GM19455 (cell line): ENCODE data around the gene ZACN.

Experiments used
- ATAC-seq: cut with Tn5 transposase; IDR thresholded peaks from one replicate; pipeline ENCODE4 v1.9.1; 2021; ENCODE audit not compliant: unreplicated experiment

Gene ZACN

DNA sequence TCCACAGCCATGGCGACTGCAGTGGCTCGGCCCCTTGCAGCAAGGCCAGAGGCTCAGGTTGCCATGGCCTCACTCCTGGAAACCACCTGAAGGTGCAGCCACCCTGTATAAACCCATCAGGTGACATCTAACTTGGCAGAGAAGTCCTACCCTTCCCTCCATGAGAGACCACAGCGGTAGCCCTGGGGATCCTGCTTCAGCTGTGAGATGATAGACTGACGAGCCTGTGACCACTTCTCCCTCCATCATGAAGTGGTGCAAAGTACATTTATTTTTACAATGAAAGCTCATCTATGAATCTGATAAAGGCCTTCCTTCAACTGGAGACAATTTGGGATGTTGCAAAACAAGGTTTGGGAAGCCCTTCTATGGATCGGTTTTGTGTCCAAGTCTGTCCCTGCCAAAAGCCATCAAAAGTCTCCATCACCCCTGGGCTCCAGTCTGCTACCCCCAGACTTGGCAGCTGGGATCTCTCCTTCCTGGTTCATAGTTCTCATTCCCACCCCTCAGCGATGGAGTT lies 1.8 kb downstream of the ZACN start:
- ATAC-seq, result no peak

DNA sequence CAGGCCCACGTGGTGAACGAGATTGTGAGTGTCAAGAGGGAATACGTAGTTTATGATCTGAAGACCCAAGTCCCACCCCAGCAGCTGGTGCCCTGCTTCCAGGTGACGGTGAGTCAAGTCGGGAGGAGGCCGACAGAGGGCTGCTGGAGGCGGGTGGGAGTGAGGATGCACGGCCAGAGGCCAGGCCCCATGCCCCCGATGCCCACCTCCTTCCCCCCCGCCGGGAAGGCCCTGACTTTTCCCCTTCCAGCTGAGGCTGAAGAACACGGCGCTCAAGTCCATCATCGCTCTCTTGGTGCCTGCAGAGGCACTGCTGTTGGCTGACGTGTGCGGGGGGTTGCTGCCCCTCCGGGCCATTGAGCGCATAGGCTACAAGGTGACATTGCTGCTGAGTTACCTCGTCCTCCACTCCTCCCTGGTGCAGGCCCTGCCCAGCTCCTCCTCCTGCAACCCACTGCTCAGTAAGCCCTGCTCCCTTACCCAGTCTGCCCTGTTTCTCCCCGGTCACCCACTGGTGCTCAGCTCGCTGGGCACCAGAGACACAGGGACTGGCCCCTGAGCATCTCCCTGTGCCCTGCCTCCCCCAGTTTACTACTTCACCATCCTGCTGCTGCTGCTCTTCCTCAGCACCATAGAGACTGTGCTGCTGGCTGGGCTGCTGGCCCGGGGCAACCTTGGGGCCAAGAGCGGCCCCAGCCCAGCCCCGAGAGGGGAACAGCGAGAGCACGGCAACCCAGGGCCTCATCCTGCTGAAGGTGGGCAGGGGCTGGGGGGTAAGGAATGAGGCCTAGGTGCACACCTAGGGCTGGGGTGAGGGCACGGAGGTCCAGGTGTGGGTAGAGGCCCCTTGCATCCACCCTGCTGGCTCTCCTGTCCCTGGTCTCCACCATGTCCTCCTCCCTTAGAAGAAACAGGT lies 2.6 kb downstream of the ZACN start:
- no peak for ATAC-seq

DNA sequence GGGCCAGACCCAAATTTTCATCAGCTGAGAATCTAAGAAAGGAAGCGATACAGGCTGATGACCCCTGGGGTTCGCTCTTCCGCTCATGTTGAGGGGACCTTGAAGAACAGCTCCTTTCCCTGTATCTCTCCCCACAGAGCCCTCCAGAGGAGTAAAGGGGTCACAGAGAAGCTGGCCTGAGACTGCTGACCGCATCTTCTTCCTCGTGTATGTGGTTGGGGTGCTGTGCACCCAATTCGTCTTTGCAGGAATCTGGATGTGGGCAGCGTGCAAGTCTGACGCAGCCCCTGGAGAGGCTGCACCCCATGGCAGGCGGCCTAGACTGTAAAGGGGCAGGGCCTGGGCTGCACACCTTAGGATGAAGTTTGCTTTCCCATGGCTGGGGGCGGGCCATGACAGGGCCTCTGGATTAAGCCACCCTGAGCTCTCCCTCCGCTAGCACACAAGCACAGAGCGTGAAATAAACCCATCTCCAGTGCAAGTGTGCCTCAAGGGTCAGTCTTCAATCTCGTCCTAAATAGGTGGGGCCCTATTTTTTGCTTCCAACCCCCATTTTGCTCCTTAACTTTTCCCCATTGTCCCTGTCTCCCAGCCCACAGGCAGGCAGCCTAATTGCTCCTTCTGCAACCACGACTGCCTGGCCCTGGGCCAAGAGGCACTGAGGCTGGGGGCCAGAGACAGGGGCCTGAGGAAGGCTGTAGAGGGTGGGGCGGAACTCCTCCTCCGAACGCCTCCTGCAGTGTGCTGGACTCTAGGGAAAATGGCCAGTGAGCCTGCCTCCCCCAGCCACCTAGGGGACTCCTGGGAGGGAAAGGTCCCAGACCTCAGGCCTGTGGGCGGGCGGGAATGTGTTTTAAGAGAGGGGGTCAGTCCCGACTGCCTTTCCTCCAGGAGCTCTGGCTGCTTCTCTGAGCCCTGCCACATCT lies 3.6 kb downstream of the ZACN start:
- ATAC-seq, result no peak

DNA sequence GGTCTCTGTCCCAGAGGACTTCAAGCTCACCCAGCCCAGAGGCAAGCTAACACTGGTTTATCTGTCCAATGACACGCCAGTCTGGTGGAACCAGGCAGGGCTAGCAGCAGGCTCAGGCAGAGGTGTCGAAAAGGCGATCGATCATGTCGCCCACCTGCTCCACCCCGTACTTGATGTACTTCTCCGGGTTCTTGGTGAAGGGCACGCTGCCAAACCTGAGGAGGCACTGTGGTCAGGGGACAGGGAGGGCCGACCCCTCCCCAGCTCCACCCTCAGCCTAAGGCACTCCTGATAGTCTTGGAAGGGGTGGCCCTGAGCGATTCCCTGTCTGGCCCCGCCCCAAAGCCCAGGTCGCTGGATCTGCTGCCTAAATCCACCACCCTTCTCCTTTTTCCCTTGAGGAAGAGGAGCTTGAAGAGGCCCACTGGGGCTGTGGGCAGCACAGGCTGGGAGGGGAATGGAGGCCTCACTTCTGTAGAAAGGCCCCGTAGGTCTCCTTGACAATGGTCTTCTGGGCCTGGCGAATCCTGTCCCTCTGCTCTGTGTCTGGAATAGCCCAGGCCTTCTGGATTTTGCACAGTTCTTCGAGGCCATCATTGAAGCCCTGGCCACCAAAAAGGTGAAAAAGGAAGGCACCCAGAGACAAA lies 4.7 kb downstream of the ZACN start:
- ATAC-seq, result no peak

DNA sequence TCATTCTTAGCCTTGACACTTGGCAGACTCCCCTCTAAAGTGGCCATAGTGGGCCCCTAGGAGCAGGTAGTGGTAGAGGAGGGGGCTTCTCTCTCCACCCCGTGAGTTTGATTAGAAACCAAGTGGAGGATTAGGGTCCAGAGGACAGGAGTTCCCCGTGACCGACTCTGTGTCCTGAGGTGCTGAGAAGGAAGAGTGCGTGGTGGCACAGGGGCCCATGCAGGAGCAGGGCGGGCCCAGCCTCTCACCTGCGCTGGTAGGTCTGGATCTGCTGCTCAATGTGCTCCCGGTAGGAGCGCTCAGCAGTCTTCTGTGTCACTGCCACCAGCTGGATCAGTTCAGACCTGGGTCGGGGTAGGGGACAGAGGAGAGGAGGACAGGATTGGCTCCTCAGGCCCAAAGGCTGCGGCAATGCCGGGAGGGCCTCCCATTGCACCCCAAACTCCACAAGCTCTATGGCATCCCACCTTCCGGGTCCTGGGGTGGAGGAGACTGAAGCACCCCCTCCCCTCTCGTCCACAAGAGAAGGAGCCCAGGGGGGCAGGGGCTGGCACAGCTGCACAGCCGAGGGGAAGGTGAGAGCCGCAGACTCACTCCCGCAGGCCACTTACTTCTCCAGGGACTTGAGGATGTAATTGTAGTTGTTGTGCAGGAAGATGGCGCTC lies 6.2 kb downstream of the ZACN start:
- no peak for ATAC-seq

DNA sequence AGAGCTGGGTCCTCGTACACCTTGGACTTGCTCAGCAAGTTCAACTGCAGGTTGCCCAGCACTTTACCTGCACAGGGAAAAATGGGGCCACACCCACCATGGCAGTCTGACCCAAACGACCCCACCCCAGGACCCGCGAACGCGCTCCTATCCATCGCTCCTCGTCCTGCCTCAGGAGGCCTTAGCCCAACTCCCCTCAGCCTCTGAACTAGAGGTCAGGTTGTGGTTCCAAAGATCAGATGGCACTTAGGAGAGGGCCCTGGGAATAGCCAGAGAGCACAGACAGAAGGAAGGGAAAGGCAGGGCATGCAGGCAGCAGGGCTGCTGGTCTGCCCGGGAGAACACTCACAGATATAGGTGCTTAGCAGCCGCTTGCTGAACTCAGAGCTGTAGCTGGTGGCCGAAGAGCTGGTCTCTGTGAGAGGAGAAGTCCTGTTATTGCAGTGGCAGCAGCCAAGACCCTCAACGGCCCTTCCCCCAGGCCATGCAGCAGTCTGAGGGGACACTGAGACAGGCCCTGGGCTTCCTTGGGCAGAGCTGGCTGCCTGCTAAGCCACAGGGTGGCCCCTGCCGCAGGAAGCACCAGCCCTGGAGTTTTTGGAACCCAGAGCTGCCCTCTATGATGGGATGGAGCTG lies 6.9 kb downstream of the ZACN start:
- no peak for ATAC-seq

DNA sequence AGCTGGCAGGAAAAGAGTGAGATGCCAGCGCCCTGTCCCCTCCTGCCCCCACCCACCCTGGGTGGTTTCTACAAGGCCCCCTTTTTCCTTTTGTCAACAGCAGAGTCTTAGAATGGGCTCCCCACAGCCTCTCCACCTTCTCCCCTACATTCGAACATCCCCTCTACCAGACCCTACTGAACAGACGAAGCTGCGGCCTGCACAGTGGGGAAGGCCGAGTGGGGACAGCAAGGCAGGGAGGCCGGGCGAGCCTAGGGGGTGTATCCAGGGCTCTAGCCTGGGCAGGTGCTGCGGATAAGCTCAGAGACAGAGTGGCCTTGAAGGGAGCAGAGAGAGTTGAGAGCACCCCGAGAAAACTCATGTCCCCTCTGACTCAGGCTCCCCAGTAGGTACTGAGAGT lies 7.4 kb downstream of the ZACN start:
- ATAC-seq, result no peak

DNA sequence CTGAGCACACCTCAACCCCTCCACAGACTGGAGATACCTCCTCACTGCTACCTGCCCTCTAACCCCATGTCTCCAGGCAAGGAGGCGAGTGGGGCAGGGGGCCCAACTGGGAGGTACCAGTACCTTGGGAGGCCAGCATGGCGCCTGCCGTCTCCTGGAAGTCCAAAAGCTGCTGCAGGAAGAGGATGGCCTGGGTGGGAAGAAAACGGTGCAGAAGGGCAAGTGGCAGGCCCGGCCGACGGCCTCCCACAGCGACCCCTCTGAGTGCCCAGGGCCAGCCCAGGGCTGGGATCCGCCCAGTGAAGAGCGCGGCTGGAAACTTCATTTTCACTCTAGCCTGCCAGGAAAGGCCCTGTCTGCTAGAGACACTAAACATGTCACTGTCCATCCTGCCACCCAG lies 8.5 kb downstream of the ZACN start:
- no peak for ATAC-seq

DNA sequence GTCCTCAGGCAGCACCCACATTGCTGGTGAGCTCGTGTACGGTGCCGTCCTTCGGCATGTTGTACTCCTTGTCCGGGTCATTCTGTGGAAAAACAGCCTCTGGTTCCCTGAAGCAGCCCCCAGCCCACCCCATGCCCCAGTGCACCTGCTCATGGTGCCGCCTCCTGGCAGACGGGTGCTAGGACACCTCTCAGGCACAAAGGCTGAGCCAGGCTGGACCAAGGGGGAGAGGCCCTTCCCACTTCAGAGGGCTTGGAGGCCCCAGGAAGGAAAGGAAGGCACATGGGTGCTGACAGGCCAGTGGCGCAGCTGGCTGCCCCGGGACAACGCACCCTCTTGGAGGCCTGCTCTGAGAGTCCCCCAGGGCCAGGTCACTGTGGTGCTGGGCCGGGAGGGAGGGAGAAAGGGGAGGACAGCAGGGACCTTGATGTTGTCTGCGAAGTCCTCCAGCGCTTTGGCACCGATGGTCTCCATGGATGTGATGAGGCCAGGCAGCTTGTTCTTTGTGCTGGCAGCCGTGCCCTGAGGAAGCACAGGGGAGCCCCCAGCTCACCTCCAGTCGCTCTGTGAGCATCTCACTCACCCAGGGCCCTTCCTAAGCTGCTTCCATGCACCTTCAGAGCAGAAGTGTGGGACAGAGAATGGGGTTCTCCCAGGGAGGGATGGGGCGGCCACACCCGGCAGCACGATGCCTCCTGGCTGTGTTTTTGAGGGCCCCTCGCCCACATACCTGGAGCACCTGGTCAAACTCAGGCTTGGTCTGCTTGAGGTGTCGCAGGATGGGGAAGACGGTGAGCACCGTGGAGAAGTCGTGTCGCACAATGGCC lies 9.3 kb downstream of the ZACN start:
- ATAC-seq, result no peak

DNA sequence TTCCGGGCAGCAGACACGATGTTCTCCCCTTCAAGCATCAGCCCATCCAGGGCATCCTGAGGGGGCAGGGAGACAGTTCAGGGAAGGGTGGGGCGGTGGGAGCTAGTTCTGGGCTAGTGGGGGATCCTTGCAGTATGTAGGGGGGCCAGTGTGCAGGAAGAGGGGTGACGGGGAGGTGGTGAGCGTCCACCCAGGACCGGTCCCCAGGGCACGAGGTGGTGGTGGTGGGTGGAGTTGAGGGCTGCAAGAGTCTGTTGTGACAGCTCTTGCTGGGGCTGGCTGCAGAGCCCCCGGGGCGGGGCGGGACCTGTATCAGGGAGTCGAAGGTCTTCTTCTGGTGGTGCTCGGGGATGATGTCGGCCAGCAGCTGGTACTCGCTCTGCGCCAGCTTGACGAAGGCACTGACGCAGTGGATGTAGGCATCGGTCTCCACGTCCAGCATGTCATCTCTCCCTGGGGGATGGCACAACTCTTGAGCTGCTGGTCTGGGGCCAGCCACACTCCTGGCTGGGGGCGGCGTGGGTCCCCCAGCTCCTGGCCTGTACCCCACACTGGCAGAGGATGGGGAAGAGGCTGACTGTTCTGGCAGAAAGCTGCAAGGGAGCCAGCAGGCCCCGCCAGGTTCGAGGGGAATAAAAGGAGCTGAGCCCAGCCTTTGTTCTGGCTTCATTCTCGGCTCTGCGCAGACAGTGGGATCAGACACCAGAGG lies 10.0 kb downstream of the ZACN start:
- no peak for ATAC-seq

DNA sequence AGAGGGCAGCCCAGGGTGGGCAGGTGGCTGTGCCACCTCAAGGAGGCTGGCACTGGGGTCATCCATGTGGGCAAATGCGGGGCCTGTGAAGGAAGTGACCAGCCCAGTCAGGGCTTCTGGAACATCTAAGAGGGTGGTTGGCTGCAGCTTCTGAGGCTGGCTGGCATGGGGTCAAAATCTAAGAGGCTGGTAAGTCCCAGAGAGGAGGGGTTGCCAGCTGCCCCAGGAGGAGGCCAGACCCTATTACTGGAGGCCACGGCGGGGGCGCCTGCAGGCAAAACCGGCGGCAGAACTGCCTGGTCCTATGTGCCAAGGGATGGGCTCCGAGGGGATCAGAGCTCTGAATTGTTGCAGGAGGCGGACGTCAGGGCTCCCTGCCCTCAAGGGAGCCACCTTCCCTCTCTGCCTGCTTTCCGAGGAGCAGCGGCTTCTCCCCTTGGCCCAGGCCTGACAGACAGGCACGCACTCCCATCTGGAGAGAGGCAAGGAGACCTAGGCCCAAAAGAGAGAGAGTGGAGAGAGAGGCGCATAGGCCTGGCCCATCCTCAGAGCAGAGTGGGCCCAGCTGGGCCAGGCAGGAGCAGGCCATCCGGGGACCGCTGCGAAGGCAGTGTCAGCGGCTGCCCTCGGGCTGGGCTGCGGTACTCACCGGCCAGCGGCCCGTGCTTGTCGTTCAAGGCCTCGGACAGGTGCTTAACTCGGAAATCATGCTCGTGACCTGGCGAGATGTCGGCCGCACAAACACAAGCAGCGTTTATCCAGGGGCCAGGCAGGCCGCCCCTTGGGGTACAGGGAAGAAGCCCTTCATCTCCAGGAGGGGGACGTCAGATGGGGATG lies 10.9 kb downstream of the ZACN start:
- ATAC-seq, result no peak

DNA sequence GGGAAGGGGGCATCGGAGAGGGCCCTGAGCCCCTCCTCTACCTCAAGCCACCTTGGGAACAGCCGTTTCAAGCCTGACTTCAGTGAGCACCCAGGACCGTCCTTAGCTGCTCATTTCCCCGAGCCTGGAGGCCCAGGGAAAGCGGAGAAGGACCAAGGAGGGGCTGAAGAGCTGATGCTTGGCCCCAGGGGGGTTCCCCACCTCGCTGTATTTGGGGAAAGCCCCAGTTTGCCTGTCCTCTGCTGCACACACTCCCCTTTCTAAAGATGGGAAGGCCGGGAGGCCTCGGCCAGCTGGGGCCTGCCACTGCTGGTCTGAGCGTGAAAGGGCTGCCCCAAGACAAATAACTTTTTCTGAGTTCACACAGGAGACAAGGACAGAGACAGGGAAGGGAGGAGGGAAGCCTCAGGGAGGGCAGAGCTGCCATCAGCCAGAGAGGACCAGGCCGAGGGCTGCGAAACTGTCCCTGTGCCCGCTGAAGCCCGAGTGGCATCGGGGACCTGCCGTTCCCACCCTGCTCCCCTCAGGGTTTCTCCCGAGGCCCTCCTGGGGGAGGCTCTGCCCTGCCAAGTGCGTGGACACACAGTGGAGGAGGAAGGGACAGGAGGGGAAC lies 11.6 kb downstream of the ZACN start:
- ATAC-seq, result no peak

DNA sequence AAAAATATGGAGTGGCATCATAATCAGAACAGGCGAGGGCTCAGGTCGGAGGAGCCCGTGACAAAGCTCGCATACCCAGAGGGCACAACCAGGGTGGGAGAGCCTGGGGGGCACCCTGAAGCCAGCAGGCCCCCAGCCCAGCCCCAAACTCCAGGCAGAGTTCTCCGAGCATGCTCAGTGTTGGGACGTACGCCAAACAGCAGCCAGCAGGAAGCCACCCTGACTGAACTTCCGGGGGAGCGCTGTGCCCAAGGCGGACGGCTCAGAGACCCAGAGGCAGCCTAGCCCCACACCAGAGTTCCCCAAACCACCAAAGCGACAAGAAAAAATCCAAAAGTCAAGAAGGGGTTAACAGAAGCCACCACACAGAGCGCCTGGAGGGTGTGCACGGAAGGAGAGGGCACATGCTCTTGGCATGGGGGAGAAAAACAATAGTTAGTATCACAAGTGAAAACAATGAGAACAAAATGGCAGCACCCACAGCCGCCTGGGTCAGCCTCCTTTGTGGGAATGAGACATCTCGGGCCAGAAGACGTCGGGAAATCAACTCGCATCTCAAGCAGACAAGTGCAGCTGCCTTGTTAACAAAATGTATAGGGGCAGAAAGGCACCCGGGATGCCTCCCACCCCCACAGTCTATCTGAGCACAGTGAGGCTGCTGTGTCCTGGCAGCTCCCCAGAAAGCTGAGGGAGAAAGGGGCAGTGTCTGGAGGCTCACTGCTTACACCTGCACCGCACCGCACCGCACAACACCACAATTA lies 12.7 kb downstream of the ZACN start:
- no peak for ATAC-seq

DNA sequence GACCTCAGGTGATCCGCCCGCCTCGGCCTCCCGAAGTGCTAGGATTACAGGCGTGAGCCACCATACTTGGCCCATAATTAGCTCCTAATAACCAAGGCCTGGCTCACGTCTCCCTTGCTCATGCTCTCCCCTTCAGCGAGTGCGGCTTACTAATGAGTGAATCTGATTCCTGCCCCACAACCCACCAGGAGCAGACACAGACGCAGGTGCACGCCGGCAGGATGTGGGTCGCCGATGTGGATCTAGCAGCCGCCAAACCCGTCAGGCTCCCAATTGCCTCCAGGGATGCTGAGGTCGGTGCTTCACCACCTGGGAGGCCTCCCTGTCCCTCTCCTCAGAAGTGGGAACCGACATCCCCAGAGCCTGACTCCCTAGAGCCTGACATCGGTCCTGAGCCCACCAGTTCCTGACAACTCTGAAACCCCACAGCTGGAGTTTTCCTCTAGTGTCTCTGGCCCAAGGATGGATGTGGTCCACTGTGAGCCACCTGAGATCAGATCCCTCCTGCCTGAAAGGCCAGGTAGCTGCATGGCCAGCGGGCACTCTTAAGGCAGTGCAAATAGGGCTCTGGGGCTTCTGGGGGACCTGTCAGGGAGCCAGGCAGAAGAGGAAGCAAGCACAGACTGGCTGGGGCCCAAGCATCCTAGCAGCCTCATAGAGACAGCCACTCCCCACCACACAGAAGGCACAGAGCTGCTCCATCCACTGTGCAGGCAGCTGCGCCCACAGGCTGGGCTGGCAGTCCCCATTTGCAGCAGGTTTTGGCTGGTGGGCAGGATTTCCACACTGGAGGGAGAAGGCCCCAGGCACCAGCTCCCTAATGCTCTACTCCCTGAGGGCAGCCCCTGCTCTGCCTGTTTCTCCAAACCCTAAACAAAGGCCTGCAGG lies 13.8 kb downstream of the ZACN start:
- no peak for ATAC-seq

DNA sequence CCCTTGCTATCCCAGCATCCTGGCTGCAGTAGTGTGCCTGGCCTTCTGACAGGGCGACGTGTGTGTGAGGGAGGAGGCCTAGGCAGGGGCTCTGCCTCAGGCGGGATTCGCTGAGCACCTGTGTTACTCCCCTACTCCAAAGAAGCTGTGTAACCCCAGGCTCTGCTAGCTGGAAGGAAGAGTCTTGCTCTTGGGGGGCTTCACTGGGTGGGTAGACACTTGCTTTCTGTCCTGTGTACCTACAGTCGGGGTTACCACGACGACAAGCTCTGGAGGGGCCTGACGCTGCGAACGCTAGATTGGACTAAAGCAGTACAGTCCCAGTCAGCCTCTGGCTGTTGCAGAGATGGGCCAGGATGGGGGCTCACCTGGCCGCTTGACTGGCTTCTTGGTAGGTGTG lies 15.1 kb downstream of the ZACN start:
- ATAC-seq, result no peak

DNA sequence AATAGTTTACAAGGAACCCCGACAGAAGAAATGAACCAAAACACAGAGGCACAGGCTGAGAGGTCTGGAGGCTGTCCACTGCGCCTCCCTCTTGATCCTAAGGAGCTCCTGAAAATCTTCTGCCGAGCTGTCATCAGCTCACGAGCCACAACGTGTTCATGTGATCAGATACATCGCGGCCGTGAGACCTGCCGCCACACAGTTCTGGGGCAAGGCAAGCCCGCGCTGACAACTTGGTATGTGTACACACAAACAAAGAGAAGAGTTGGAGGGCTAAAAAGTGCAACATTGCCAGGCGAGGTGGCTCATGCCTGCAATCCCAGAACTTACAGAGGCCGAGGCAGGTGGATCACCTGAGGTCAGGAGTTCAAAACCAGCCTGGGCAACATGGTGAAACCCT lies 17.0 kb downstream of the ZACN start:
- no peak for ATAC-seq
